ENCODE data around the gene IDE.
"Not testable (repeated sequence)": the region's sequence is repeated elsewhere in the genome, so short reads cannot be mapped to it uniquely, and the experiment has no call there.

IDE gene

DNA sequence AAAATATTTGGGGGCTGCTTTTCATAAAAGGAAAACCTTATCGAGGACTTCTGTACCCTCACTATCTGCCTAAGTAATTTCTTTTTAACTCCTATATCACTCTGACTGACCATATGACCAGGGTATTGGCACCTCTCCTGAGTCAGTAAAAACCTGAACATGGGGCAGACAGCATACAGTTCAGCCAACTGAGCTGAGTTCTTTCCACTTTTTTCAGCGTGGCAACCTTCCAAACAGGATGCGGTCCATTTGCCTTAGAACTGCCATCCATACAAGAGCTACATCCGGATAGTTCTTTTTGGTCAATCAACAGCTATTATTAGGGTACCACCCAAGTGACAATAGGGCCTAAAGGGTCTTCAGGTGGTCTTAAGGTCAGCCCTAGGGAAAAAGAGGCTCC lies 160.4 kb downstream of the IDE start:
- DNase-seq: no peak

DNA sequence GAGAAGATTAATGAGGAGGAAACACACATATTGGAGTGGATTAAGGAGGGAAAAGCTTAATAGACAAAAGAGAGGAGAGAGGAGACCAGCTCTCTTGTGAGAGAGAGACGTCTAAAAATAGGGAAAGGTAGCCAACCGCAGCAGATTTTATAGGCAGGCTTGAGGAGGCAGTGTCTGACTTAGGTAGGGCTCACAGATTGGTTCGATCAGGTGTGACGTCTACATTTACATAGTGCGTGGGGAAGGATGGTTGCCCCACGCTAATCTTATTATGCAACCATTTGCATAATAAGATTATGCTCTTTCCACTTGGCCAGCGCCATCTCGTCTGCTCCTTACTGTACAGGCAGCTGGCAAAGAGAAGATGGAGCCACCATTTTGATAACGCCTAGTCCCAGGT lies 160.9 kb downstream of the IDE start:
- no peak for DNase-seq

DNA sequence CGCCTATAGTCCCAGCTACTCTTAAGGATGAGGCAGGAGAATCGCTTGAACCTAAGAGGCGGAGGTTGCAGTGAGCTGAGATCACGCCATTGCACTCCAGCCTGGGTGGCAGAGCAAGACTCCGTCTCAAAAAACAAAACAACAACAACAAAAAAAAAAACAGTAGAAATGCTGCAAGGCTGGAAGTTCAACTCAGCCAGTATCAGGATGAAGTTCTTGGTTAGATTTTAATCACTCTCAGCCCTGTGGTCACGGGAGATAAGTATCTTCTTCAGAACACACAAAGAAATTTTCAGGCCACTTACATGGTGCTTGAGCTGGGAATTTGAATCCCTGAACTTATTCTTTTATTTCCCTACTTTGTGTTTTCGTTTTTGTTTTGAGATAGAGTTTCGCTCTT lies 162.5 kb downstream of the IDE start:
- no peak for DNase-seq

DNA sequence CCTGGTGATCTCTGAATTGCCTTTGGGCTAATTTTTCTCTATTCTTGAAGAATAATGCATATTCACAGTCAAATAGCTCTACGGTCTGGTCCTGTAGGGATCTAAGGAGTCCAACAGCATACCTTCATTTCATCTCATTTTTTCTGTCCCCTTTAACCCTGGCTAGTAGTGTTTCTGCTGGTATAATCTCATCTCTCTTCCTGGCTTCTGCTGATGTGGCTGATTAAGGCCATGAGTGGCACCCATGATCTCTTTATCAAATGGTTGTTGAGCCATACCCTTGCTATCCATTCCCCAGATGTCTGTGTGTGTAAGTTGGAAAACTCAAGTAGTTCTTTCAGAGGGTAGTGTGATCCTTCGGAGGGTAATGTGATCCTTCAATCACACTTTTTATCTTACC lies 163.4 kb downstream of the IDE start:
- DNase-seq: no peak

DNA sequence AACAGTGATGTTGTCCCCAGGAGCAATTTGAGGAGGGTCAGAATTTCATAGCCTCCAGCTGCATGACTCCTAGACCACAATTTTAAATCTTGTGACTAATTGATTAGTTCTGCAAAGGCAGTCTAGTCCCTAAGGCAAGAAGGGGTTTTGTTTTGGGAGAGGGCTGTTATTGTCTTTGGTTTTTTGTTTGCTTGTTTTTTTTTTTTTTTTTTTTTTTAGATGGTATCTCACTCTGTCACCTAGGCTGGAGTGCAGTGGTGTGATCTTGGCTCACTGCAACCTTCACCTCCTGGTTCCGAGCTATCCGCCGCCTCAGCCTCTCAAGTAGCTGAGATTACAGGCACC lies 165.9 kb downstream of the IDE start:
- no peak for DNase-seq

DNA sequence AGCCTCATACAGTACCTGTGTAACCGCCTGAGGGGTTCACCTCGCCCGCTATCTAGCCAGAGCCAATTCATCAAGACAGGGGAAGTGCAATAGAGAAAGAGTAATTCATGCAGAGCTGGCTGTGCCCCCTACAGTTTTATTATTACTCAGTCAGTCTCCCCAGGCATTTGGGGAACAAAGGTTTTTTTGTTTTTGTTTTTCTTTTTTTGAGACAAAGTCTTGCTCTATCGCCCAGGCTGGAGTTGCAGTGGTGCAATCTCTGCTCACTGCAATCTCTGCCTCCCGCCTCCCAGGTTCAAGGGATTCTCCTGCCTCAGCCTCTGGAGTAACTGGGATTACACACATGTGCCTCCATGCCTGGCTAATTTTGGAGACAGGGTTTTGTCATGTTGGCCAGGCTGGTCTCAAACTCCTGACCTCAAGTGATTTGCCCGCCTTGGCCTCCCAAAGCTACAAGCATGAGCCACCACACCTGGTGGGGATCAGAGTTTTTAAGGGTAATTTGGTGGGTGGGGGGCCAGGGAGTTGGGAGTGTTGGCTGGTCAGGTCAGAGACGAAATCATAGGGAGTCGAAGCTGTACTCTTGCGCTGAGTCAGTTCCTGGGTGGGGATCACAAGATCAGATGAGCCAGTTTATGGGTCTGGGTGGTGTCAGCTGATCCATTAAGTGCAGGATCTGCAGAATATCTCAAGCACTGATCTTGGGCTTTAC lies 166.4 kb downstream of the IDE start:
- no peak for DNase-seq

DNA sequence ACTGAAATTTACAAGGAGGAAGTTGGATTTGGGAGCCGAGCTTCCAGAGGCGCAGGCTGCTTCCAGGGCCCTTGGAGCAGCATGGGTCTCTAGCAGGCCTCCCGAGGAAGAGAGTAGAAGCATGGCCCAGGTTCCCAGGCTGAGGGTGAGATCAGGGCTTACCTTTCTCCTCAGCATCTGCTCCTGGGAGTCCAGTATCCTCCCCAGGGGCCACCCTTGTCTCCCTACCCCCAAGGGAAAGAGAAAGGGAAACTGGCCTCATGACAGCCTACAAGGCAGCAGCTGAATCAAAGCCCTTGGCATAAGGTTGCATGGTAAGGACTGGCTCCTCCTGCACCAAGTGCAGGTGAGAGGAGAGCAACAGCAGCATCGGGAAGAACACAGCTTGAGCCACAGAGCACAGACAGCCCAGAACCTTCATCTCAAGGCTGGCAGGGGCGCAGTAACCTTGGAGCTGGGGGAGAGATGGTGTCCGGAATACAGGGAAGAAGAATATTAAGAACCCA lies 168.4 kb downstream of the IDE start:
- DNase-seq: no peak

DNA sequence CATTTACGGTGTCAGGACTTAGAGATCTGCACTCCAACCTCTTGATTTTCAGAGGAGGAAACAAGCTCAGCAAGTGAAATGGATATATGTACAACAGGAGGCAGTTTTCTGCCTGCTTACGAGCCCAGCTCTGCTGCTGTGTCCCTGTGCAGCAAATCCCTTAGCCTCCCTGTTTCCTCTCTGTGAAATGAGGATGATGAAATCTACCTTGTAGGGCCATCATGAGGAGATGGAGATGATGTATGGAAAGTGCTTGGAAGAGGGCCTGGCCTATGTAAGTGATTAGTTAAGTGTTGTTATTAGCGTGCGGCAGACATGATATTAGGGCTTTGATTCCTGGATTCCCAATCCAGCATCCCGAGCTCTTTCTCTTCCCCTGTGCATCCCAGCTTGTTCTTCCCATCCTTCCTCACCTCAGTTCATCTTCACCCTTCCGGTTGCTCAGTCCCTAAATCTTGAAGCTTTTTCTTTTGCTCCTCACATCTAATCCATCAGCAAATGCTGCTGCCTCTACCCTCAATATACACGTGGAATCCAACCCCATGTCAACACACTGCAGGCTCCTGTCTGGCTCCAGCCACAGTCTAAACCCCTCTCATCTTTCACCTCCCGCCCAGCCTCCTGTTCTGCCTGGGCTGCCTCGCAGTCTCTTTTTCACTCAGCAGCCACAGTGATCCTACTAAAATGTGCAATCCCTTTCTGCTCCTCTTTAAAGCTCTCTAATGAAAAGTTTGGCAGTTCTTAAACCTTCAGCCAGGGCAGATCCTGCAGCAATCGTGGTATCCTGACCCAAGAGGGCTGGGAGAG lies 169.1 kb downstream of the IDE start:
- DNase-seq: no peak

DNA sequence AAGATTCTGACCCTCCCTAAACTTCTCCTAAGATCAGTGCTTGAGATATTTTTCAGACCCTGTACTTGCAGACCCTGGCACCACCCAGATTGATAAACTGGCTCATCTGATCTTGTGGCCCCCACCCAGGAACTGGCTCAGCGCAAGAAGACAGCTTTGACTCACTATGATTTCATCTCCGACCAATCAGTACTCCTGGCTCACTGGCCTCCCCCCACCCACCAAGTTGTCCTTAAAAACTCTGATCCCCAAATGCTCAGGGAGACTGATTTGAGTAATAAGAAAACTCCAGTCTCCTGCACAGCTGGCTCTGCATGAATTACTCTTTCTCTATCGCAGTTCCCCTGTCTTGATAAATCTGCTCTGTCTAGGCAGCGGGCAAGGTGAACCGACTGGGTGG lies 171.7 kb downstream of the IDE start:
- not testable (repeated sequence) for DNase-seq

Data from CD4-positive, alpha-beta T cell treated with Interleukin-4 for 1 hour (primary cell).